Lower leg skin (tissue), 4 donors: Measurements from ENCODE around the gene UBE2G2. TPM values are rescaled to one million over a fixed set of nuclear protein-coding genes. Genes with fewer than 3 reads are reported as not detected.

ENCODE experiments used
- DNase-seq, 2 donors: peaks; one replicate each; pipeline ENCODE4 v3.0.0-alpha.2; 2019; ENCODE audit warnings: low spot score in 2 of 2
- H3K4me3 ChIP-seq: fragments of 200-600 bp; sonication (generic); 2 replicates; pipeline ENCODE4 v1.5.1; 2017; ENCODE audit warnings: mild to moderate bottlenecking, low read depth; ENCODE audit not compliant: poor library complexity, severe bottlenecking
- CTCF ChIP-seq, 3 donors: fragments of 450-650 bp; IDR thresholded peaks; one replicate each; pipeline ENCODE4 v1.5.1; 2016; ENCODE audit warnings: antibody characterized with exemption in 3 of 3, mild to moderate bottlenecking in 3 of 3, moderate library complexity in 2 of 3
- POLR2A ChIP-seq, 2 donors: fragments of 450-650 bp; IDR thresholded peaks; one replicate each; pipeline ENCODE4 v1.6.1; 2016 to 2017; ENCODE audit warnings: antibody characterized with exemption in 2 of 2, mild to moderate bottlenecking in 1 of 2, moderate library complexity in 1 of 2
- WGBS, 2 donors: methylation state at CpG; one replicate each; pipeline ENCODE4 v1.1.5; 2018; 5-methylcytosine and 5-hydroxymethylcytosine counted together
- intact Hi-C: fragments of 100-400 bp; cut with DNase I; formaldehyde crosslinking; loops from one replicate; pipeline ENCODE4 v1.15.0; 2023; ENCODE audit warnings: low total_unique reads
- total RNA-seq, 4 donors: library from RNA; depleted of rRNA; stranded (reverse); fragments of >200 nt; gene quantifications; one replicate each; pipeline ENCODE4 v1.1.0, GENCODE V29; 2016

UBE2G2 gene
- total RNA-seq, 4 donors from 2014 or later: 37.2 to 61.8 (median 49.8) TPM

GRCh38 chr21:44751186-44751798, 50.3 kb downstream of the UBE2G2 start:
- DNase-seq: no peak
- H3K4me3 ChIP-seq: no peak overlapping the region
- TF ChIP-seq POLR2A (IDR thresholded peaks at IDR 0.05) (no peak), CTCF (IDR thresholded peaks at IDR 0.05) (no peak)
- WGBS, 2 donors: 61 to 69% methylated on average over 22 to 24 of the region's 24 CpGs
- intact Hi-C loops: no loop called here

- intact Hi-C loops: no loop called here
- 36 to 41% methylated on average over 12 of the region's 12 CpGs for WGBS, 2 donors
- TF ChIP-seq POLR2A (IDR thresholded peaks at IDR 0.05) (no peak), CTCF (IDR thresholded peaks at IDR 0.05) (no peak)
- no peak for DNase-seq
- no peak overlapping the region for H3K4me3 ChIP-seq
These were observed 51.0 kb downstream of the UBE2G2 start for GRCh38 chr21:44750675-44751025.

- H3K4me3 ChIP-seq: no peak overlapping the region
- DNase-seq: no peak
- intact Hi-C loops: no loop called here
- TF ChIP-seq CTCF (IDR thresholded peaks at IDR 0.05) (no peak), POLR2A (IDR thresholded peaks at IDR 0.05) (no peak)
- WGBS, 2 donors: 60 to 68% methylated on average over 20 to 47 of the region's 47 CpGs
These were observed 51.6 kb downstream of the UBE2G2 start for GRCh38 chr21:44749759-44750674.

- 44 to 46% methylated on average over 25 to 26 of the region's 26 CpGs for WGBS, 2 donors
- H3K4me3 ChIP-seq: no peak overlapping the region
- TF ChIP-seq CTCF (IDR thresholded peaks at IDR 0.05) (no peak), POLR2A (IDR thresholded peaks at IDR 0.05) (no peak)
- no peak for DNase-seq
- intact Hi-C loops: no loop called here
These were observed 52.4 kb downstream of the UBE2G2 start for GRCh38 chr21:44749116-44749758.

- TF ChIP-seq POLR2A (IDR thresholded peaks at IDR 0.05) (no peak), CTCF (IDR thresholded peaks at IDR 0.05) (no peak)
- DNase-seq: no peak
- H3K4me3 ChIP-seq: no peak overlapping the region
- 46 to 52% methylated on average over 11 to 16 of the region's 16 CpGs for WGBS, 2 donors
- intact Hi-C loops: no loop called here
These were observed 53.0 kb downstream of the UBE2G2 start for GRCh38 chr21:44748621-44749020.
